DOHH2 (cell line): ENCODE results near the gene EDC4.

Experiments
- H3F3A ChIP-seq: fragments of 200-600 bp; sonication (generic), shearing (Covaris generic); 2 replicates; pipeline ENCODE4 v1.6.0; 2016; ENCODE audit warnings: antibody characterized with exemption, mild to moderate bottlenecking; ENCODE audit not compliant: control insufficient read depth, insufficient read depth
- H3K27ac ChIP-seq: fragments of 200-600 bp; sonication (generic); 2 replicates; pipeline ENCODE4 v1.5.1; 2014; ENCODE audit warnings: low read depth, mild to moderate bottlenecking, low read length, moderate library complexity
- H3K27me3 ChIP-seq: fragments of 200-600 bp; sonication (generic); 2 replicates; pipeline ENCODE4 v1.6.1; 2014; ENCODE audit warnings: mild to moderate bottlenecking, low read length, mixed read lengths; ENCODE audit not compliant: control insufficient read depth
- H3K36me3 ChIP-seq: fragments of 200-600 bp; sonication (generic); 2 replicates; pipeline ENCODE4 v1.6.1; 2014; ENCODE audit warnings: mild to moderate bottlenecking, low read length, moderate library complexity, mixed read lengths; ENCODE audit not compliant: control insufficient read depth
- H3K4me1 ChIP-seq: fragments of 200-600 bp; sonication (generic); 2 replicates; pipeline ENCODE4 v1.6.1; 2014; ENCODE audit warnings: mild to moderate bottlenecking, low read length, mixed read lengths; ENCODE audit not compliant: control insufficient read depth
- H3K4me2 ChIP-seq: fragments of 200-600 bp; sonication (generic); 2 replicates; pipeline ENCODE4 v1.6.0; 2014; ENCODE audit warnings: mild to moderate bottlenecking, low read length, moderate library complexity
- H3K4me3 ChIP-seq: fragments of 200-600 bp; sonication (generic); 2 replicates; pipeline ENCODE4 v1.5.1; 2014; ENCODE audit warnings: mild to moderate bottlenecking, low read length, mixed read lengths
- H3K79me2 ChIP-seq: fragments of 200-600 bp; sonication (generic); 2 replicates; pipeline ENCODE4 v1.6.1; 2014; ENCODE audit warnings: mild to moderate bottlenecking, low read length, mixed read lengths; ENCODE audit not compliant: control insufficient read depth
- H3K9me2 ChIP-seq: fragments of 200-600 bp; sonication (generic); replicated peaks from 2 replicates; pipeline ENCODE4 v1.6.1; 2014; ENCODE audit warnings: mild to moderate bottlenecking, low read length, mixed read lengths; ENCODE audit not compliant: control insufficient read depth
- H3K9me3 ChIP-seq: fragments of 200-600 bp; sonication (generic); 2 replicates; pipeline ENCODE4 v1.6.1; 2014; ENCODE audit warnings: antibody characterized with exemption, low read length, mixed read lengths; ENCODE audit not compliant: control insufficient read depth, insufficient read depth
- H4K20me1 ChIP-seq: fragments of 200-600 bp; sonication (generic); 2 replicates; pipeline ENCODE4 v1.6.0; 2014; ENCODE audit warnings: low read depth, mild to moderate bottlenecking, antibody characterized with exemption, low read length, moderate library complexity; ENCODE audit not compliant: control insufficient read depth, insufficient read depth
- EZH2phosphoT487 ChIP-seq: fragments of 200-600 bp; sonication (generic); IDR thresholded peaks from 2 replicates; pipeline ENCODE4 v1.6.1; 2017; ENCODE audit warnings: borderline replicate concordance, mild to moderate bottlenecking, antibody characterized with exemption, low read length, moderate library complexity, mixed read lengths
- TF ChIP-seq, protein P1 (sequence below): fragments of 200-600 bp; sonication (generic); IDR thresholded peaks from one replicate; pipeline ENCODE4 v1.5.1; 2014; ENCODE audit warnings: antibody characterized with exemption, mild to moderate bottlenecking, low read depth, low read length; ENCODE audit not compliant: poor library complexity, severe bottlenecking

EDC4 gene

DNA sequence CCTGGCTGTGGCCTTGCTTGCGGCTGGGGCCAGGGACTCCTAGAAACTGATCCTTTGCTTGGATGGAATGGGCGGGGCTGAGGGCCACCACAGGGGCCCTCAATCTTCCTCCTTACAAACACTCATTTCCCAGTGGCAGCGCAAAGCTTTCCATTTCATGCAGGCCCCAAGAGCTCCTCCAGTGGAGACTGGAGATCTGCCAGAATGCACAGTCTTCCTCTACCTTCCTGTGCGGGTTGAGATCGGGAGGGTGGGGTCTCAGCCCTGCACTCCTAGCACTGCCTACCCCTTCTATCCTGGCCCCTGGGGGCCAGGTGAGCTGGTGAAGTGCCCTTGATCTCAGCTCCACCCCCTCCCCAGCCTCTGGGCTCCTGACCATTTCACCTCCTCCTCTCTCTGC lies 13.5 kb downstream of the EDC4 start:
- no peaks in the 10 kb centered on the region for H3K79me2 ChIP-seq
- H4K20me1 ChIP-seq: no peaks in the 10 kb centered on the region
- peaks cover 40% of the 10 kb centered on the region for H3K36me3 ChIP-seq
- H3K27ac ChIP-seq: no peak overlapping the region
- TF ChIP-seq, protein P1, sequence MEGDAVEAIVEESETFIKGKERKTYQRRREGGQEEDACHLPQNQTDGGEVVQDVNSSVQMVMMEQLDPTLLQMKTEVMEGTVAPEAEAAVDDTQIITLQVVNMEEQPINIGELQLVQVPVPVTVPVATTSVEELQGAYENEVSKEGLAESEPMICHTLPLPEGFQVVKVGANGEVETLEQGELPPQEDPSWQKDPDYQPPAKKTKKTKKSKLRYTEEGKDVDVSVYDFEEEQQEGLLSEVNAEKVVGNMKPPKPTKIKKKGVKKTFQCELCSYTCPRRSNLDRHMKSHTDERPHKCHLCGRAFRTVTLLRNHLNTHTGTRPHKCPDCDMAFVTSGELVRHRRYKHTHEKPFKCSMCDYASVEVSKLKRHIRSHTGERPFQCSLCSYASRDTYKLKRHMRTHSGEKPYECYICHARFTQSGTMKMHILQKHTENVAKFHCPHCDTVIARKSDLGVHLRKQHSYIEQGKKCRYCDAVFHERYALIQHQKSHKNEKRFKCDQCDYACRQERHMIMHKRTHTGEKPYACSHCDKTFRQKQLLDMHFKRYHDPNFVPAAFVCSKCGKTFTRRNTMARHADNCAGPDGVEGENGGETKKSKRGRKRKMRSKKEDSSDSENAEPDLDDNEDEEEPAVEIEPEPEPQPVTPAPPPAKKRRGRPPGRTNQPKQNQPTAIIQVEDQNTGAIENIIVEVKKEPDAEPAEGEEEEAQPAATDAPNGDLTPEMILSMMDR: no peak
- TF ChIP-seq EZH2phosphoT487: no peak
- H3K9me3 ChIP-seq: no peaks in the 10 kb centered on the region
- no peak overlapping the region for H3K4me3 ChIP-seq
- no peaks in the 10 kb centered on the region for H3K4me1 ChIP-seq
- no peaks in the 10 kb centered on the region for H3K9me2 ChIP-seq
- H3F3A ChIP-seq: 0 out of 2 replicates have a peak, but pooled peaks cover 2% of the 10 kb centered on the region
- no peaks in the 10 kb centered on the region for H3K27me3 ChIP-seq
- no peak overlapping the region for H3K4me2 ChIP-seq

DNA sequence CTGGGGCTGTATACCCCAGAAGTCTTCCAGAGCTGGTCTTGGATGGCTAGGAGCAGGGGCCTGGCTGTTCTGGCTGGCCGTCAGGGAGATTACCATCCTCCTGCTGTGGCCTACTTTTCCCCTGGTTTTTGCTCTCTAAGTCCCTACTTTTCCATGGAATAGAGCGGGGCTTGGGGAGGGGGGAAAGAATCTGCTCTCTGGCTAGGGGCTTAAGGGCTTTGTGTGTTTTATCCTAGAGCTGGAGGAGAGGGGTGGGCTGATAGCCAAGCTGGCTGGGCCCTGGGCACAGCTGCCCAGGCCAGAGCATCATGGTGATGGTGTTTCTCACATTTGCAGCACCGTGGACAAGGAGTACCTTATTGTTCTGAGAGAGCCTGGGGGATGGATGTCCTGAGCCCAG lies 15.5 kb downstream of the EDC4 start:
- Histone ChIP-seq H3K4me2 (no peak overlapping the region), H3K9me3 (no peaks in the 10 kb centered on the region), H3K4me3 (no peak overlapping the region), H3F3A (0 out of 2 replicates have a peak, but pooled peaks cover 2% of the 10 kb centered on the region), H3K79me2 (peaks cover 2% of the 10 kb centered on the region), H4K20me1 (no peaks in the 10 kb centered on the region), H3K36me3 (peaks cover 21% of the 10 kb centered on the region), H3K4me1 (peaks cover 7% of the 10 kb centered on the region), H3K9me2 (no peaks in the 10 kb centered on the region), H3K27ac (no peak overlapping the region), H3K27me3 (no peaks in the 10 kb centered on the region)
- TF ChIP-seq, protein P1: no peak
- no peak for TF ChIP-seq EZH2phosphoT487

DNA sequence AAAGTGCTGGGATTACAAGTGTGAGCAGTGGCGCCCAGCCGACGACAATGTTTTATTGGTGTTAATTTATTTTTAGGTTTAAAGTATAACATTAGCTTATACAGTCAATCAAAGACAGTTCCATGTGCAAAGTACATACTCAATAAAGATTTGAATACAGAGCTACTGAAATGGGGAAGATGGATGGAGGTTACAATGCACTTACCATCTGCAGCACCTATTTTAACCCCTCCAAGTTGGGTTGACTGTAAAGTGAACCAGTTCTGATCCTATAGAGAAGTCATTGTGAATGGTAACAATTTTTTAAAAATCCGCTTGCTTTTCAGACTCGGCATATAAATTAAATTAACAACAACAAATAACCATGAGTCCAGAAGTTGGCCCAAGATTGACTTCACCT lies 19.5 kb downstream of the EDC4 start:
- Histone ChIP-seq H4K20me1 (no peaks in the 10 kb centered on the region), H3K4me2 (peak overlapping the region; percentile 68), H3K36me3 (no peaks in the 10 kb centered on the region; the same call in 1 of the 2 replicates), H3K4me3 (peak overlapping the region; percentile 87), H3K27ac (no peak overlapping the region), H3K27me3 (no peaks in the 10 kb centered on the region), H3F3A (0 out of 2 replicates have a peak, but pooled peaks cover 2% of the 10 kb centered on the region), H3K9me3 (no peaks in the 10 kb centered on the region), H3K79me2 (peaks cover 42% of the 10 kb centered on the region), H3K9me2 (no peaks in the 10 kb centered on the region), H3K4me1 (peaks cover 18% of the 10 kb centered on the region)
- TF ChIP-seq, protein P1: no peak
- TF ChIP-seq EZH2phosphoT487: no peak
